WI38 (cell line): ENCODE results near the gene EID1.

Source experiments
- H3K4me3 ChIP-seq: 2 replicates; pipeline ENCODE4 v1.5.1; 2011; ENCODE audit warnings: low read depth, mild to moderate bottlenecking, control low read depth, low read length
- TF ChIP-seq, protein P1 (sequence below): IDR thresholded peaks from 2 replicates; pipeline ENCODE4 v1.5.1; 2012; ENCODE audit warnings: low read depth, mild to moderate bottlenecking, control low read depth, low read length

The EID1 gene

DNA sequence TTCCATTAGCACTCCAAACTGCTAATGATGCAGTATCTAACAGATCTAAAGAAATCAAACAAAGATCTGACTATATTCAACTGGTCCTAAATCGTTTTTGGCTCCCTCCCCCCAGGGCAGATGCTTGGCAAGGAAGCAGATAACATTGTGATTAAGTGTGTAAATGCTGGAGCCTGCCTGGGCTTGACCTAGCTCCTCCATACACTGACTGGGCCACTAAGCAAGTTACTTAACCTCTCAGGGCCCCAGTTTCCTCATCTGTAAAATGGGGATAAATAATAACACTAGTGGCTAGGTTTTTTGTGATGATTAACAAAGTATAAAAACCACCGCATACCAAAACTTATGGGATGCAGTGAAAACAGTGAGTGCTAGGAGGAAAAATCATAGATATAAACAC lies 9.2 kb downstream of the EID1 start:
- TF ChIP-seq, protein P1, sequence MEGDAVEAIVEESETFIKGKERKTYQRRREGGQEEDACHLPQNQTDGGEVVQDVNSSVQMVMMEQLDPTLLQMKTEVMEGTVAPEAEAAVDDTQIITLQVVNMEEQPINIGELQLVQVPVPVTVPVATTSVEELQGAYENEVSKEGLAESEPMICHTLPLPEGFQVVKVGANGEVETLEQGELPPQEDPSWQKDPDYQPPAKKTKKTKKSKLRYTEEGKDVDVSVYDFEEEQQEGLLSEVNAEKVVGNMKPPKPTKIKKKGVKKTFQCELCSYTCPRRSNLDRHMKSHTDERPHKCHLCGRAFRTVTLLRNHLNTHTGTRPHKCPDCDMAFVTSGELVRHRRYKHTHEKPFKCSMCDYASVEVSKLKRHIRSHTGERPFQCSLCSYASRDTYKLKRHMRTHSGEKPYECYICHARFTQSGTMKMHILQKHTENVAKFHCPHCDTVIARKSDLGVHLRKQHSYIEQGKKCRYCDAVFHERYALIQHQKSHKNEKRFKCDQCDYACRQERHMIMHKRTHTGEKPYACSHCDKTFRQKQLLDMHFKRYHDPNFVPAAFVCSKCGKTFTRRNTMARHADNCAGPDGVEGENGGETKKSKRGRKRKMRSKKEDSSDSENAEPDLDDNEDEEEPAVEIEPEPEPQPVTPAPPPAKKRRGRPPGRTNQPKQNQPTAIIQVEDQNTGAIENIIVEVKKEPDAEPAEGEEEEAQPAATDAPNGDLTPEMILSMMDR: no peak
- H3K4me3 ChIP-seq: no peak overlapping the region

DNA sequence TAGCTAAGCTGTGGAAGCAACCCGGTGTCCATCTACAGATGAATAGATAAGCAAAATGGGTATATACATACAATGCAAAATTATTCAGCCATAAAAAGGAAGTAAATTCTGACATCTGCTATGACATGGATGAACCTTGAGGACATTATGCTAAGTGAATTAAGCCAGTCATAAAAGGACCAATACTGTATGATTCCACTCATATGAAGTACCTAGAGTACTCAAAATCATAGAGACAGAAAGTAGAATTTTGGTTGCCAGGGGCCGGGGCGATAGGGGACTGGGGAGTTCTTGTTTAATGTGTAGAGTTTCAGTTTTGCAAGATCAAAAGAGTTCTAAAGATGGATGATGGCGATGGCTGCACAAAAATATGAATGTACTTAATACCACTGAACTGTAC lies 10.3 kb downstream of the EID1 start:
- no peak overlapping the region for H3K4me3 ChIP-seq
- TF ChIP-seq, protein P1: no peak

DNA sequence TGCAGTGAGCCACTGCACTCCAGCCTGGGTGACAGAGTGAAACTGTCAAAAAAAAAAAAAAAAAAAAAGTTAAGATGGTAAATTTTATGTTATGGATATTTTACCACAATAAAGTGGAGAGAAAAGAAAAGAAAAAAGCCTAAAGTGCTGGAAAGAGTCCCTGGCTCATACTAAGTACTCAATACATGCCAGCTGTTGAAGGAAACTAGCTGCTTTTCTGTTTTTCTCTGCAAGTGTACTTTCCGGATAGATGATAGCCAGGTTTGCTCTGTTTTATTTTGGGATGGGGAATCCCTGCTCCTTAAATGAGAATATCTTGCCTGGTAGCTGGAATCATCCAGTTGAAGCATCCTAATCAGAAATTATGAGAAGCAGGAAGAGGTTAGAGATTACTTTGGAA lies 10.9 kb downstream of the EID1 start:
- no peak overlapping the region for H3K4me3 ChIP-seq
- TF ChIP-seq, protein P1: no peak

DNA sequence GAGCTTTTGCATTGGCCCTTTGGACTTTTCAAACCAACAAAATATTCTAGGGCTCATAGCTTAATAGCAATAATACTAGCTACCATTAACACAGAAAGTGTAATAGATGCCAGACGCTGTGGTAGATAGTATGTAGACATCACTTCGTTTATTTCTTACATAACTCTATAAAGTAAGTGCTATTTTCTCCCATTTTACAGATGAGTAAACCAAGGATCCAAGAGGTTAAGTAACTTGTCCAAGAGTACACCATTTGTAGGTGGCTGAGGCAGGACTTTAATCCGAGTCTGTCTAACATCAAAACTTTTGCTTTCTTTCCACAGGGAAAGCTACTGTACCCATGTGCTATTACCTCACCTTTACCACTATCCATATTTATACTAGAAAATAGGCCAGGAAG lies 12.0 kb downstream of the EID1 start:
- TF ChIP-seq, protein P1: no peak
- no peak overlapping the region for H3K4me3 ChIP-seq

DNA sequence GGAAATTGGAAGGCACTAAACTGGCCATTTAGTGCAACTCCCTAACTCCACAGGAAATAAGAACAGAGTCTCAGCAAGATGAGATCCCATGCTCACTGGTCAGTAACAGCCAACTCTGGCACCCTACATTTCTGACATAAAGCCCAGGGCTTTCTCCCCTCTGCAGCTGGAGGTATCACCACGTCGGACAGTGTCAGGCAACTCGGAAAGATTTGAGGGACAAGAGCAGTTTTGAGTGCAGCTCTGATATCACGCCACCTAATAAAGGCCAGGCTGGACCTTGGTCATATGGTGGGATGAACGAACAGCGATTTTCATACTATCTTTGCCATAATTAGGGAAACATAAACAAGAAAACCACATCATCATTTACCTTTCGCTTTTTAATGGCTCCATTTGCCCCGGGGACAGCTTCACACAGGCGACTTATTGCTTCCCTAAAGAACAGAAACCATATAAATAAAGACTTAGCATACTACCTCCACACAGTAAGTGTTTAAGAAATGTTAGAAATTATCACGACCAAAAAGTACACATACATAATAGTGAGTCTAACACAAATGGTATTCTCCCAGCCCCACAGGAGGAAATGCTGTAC lies 12.5 kb downstream of the EID1 start:
- TF ChIP-seq, protein P1: no peak
- H3K4me3 ChIP-seq: no peak overlapping the region

DNA sequence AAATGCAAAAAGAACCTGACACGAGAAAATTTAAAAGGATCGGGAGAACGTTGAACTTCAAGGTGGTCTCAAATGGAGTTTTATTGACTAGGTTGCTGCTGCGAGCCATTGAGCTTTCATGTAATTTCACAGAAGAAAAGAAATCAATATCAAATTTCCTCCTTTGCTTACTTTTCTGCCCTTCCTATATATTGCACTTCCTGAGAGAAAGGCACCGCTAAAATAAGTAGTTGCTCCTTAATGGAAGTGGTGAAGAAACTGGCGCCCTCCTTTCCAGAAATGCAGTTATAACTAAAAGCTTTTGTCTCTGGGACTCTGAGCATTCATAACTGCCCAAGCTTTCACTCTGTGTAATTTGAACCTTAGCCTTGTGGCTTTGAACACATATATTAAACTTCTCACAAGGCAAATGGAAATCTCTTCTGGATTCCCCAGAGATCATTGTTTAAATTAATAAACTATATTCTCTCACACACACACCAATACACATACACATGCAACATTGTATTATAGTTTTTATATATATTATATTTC lies 13.4 kb downstream of the EID1 start:
- H3K4me3 ChIP-seq: no peak overlapping the region
- TF ChIP-seq, protein P1: no peak

DNA sequence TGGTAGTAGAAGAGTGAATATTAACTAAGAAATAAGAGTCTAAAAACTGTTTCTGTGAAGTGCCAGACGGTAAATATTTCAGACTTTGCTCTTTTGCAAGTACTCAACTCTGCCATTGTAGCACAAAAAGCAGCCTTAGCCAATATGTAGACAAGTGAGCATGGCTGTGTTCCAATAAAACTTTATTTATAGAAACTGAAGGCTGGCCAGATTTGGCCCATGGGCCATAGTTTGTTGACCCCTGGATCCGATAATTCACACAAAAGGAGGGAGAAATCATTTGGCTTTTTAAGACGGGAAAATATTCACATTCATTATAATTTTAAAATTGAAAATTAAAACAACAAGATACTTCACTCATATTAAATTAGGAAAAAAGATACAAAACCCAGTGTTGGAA lies 15.4 kb downstream of the EID1 start:
- TF ChIP-seq, protein P1: no peak

More for the DNA sequence above, 15.4 kb downstream of the EID1 start:
- H3K4me3 ChIP-seq: no peak overlapping the region
